Immature natural killer cell (primary cell): Measurements from ENCODE around the gene ASPDH. TPM values are rescaled to one million over a fixed set of nuclear protein-coding genes. Genes with fewer than 3 reads are reported as not detected.

ENCODE experiments used
- DNase-seq, 3 donors: peaks; one replicate each; pipeline ENCODE4 v3.0.0; 2022; ENCODE audit warnings: mixed read lengths in 1 of 3
- H3K27ac Mint-ChIP-seq, 6 donors: one replicate each; pipeline ENCODE4 v1.8.0; 2020; ENCODE audit warnings: mixed read lengths in 6 of 6, mild to moderate bottlenecking in 5 of 6, inconsistent platforms in 4 of 6, moderate library complexity in 3 of 6
- H3K27me3 Mint-ChIP-seq, 3 donors: one replicate each; pipeline ENCODE4 v1.8.0; 2020 to 2021; ENCODE audit warnings: low read depth in 3 of 3, mild to moderate bottlenecking in 3 of 3, mixed read lengths in 3 of 3, moderate library complexity in 3 of 3, inconsistent platforms in 1 of 3
- H3K36me3 Mint-ChIP-seq, 3 donors: one replicate each; pipeline ENCODE4 v1.8.0; 2020; ENCODE audit warnings: mixed read lengths in 3 of 3, inconsistent platforms in 2 of 3, mild to moderate bottlenecking in 2 of 3
- H3K4me1 Mint-ChIP-seq, 2 donors: one replicate each; pipeline ENCODE4 v1.8.0; 2020; ENCODE audit warnings: inconsistent platforms in 2 of 2, mild to moderate bottlenecking in 2 of 2, mixed read lengths in 2 of 2, moderate library complexity in 1 of 2
- H3K4me3 Mint-ChIP-seq, 5 donors: one replicate each; pipeline ENCODE4 v1.8.0; 2020; ENCODE audit warnings: mild to moderate bottlenecking in 5 of 5, mixed read lengths in 5 of 5, inconsistent platforms in 3 of 5, moderate library complexity in 3 of 5
- H3K9me3 Mint-ChIP-seq, 6 donors: one replicate each; pipeline ENCODE4 v1.8.0; 2020; ENCODE audit warnings: mild to moderate bottlenecking in 6 of 6, mixed read lengths in 6 of 6, inconsistent platforms in 4 of 6, moderate library complexity in 3 of 6
- polyA plus RNA-seq, 3 donors: library from polyadenylated mRNA; unstranded; fragments of 300-500 nt; fragmentation: Illumina TruSeq; gene quantifications; one replicate each; pipeline ENCODE4 v1.2.3, GENCODE V29; 2021

The ASPDH gene
- polyA plus RNA-seq, 3 donors from 2014 or later: not detected

- no peak for DNase-seq
- Mint-ChIP-seq H3K9me3 (no peaks in the 10 kb centered on the region), H3K27me3 (no peaks in the 10 kb centered on the region), H3K4me3 (no peak overlapping the region), H3K27ac (no peak overlapping the region), H3K36me3 (no peaks in the 10 kb centered on the region), H3K4me1 (no peaks in the 10 kb centered on the region)
Observed at GRCh38 chr19:50501568-50502475, 11.9 kb downstream of the ASPDH start.

GRCh38 chr19:50501186-50501567 is 12.5 kb downstream of the ASPDH start:
- Mint-ChIP-seq H3K27ac (no peak overlapping the region), H3K4me1 (no peaks in the 10 kb centered on the region), H3K27me3 (no peaks in the 10 kb centered on the region), H3K4me3 (no peak overlapping the region), H3K9me3 (no peaks in the 10 kb centered on the region), H3K36me3 (peaks cover 0 to 1% (median 0%) of the 10 kb centered on the region in 3 donors)
- no peak for DNase-seq

GRCh38 chr19:50500753-50501151 is 13.0 kb downstream of the ASPDH start:
- no peak overlapping the region for H3K27ac Mint-ChIP-seq

GRCh38 chr19:50500060-50500752 is 13.5 kb downstream of the ASPDH start:
- Mint-ChIP-seq H3K4me3 (no peak overlapping the region), H3K27ac (no peak overlapping the region), H3K36me3 (peaks cover 0 to 3% (median 0%) of the 10 kb centered on the region in 3 donors), H3K27me3 (no peaks in the 10 kb centered on the region), H3K4me1 (no peaks in the 10 kb centered on the region), H3K9me3 (no peaks in the 10 kb centered on the region)
- no peak for DNase-seq

More at GRCh38 chr19:50500753-50501151, 13.0 kb downstream of the ASPDH start:
- H3K27me3 Mint-ChIP-seq: no peaks in the 10 kb centered on the region
- no peak for DNase-seq
- H3K9me3 Mint-ChIP-seq: no peaks in the 10 kb centered on the region
- peaks cover 0 to 3% (median 0%) of the 10 kb centered on the region in 3 donors for H3K36me3 Mint-ChIP-seq
- H3K4me1 Mint-ChIP-seq: no peaks in the 10 kb centered on the region
- H3K4me3 Mint-ChIP-seq: no peak overlapping the region

- Mint-ChIP-seq H3K4me3 (no peak overlapping the region), H3K27ac (no peak overlapping the region), H3K4me1 (no peaks in the 10 kb centered on the region), H3K9me3 (peaks cover 0 to 1% (median 0%) of the 10 kb centered on the region in 6 donors), H3K27me3 (peaks cover 0 to 3% (median 0%) of the 10 kb centered on the region in 3 donors), H3K36me3 (peaks cover 0 to 3% (median 0%) of the 10 kb centered on the region in 3 donors)
- DNase-seq: no peak
Observed at GRCh38 chr19:50498219-50499056, 15.3 kb downstream of the ASPDH start.

- no peak overlapping the region for H3K4me3 Mint-ChIP-seq
- peaks cover 0 to 3% (median 3%) of the 10 kb centered on the region in 3 donors for H3K27me3 Mint-ChIP-seq
- H3K4me1 Mint-ChIP-seq: peaks cover under 1 to 4% of the 10 kb centered on the region in 2 donors
- H3K9me3 Mint-ChIP-seq: peaks cover 0 to 1% (median 0%) of the 10 kb centered on the region in 6 donors
- peaks cover 0 to 3% (median 0%) of the 10 kb centered on the region in 3 donors for H3K36me3 Mint-ChIP-seq
- H3K27ac Mint-ChIP-seq: no peak overlapping the region
- DNase-seq: no peak
Observed at GRCh38 chr19:50497022-50497405, 16.7 kb downstream of the ASPDH start.

GRCh38 chr19:50496189-50497021 is 17.3 kb downstream of the ASPDH start:
- H3K4me1 Mint-ChIP-seq: peaks cover 7 to 10% of the 10 kb centered on the region in 2 donors
- no peak for DNase-seq
- no peak overlapping the region for H3K27ac Mint-ChIP-seq
- H3K4me3 Mint-ChIP-seq: no peak overlapping the region
- peaks cover 0 to 4% (median 3%) of the 10 kb centered on the region in 3 donors for H3K36me3 Mint-ChIP-seq
- H3K27me3 Mint-ChIP-seq: peaks cover 0 to 3% (median 3%) of the 10 kb centered on the region in 3 donors
- H3K9me3 Mint-ChIP-seq: peaks cover 0 to 1% (median 0%) of the 10 kb centered on the region in 6 donors

- H3K27ac Mint-ChIP-seq: no peak overlapping the region
- H3K4me1 Mint-ChIP-seq: peaks cover 12 to 14% of the 10 kb centered on the region in 2 donors
- H3K36me3 Mint-ChIP-seq: peaks cover 0 to 4% (median 3%) of the 10 kb centered on the region in 3 donors
- H3K27me3 Mint-ChIP-seq: peaks cover 3 to 6% (median 3%) of the 10 kb centered on the region in 3 donors
- H3K4me3 Mint-ChIP-seq: no peak overlapping the region
- DNase-seq: no peak
- H3K9me3 Mint-ChIP-seq: peaks cover 0 to 1% (median 0%) of the 10 kb centered on the region in 6 donors
Observed at GRCh38 chr19:50495020-50495531, 18.6 kb downstream of the ASPDH start.

- no peak for DNase-seq
- H3K4me1 Mint-ChIP-seq: peaks cover 12 to 14% of the 10 kb centered on the region in 2 donors
- H3K27ac Mint-ChIP-seq: no peak overlapping the region
- peaks cover 0 to 4% (median 3%) of the 10 kb centered on the region in 3 donors for H3K36me3 Mint-ChIP-seq
- peaks cover 0 to 1% (median 0%) of the 10 kb centered on the region in 6 donors for H3K9me3 Mint-ChIP-seq
- peaks cover 3 to 9% (median 3%) of the 10 kb centered on the region in 3 donors for H3K27me3 Mint-ChIP-seq
- H3K4me3 Mint-ChIP-seq: no peak overlapping the region
Observed at GRCh38 chr19:50494186-50495019, 19.3 kb downstream of the ASPDH start.

GRCh38 chr19:50493171-50493570 is 20.5 kb downstream of the ASPDH start:
- Mint-ChIP-seq H3K4me1 (peaks cover 13 to 14% of the 10 kb centered on the region in 2 donors), H3K36me3 (peaks cover 3 to 8% (median 5%) of the 10 kb centered on the region in 3 donors), H3K9me3 (peaks cover 0 to 1% (median 0%) of the 10 kb centered on the region in 6 donors), H3K27me3 (peaks cover 3 to 9% (median 3%) of the 10 kb centered on the region in 3 donors), H3K27ac (no peak overlapping the region), H3K4me3 (no peak overlapping the region)
- DNase-seq: no peak

GRCh38 chr19:50492303-50493052 is 21.2 kb downstream of the ASPDH start:
- DNase-seq: no peak
- Mint-ChIP-seq H3K27me3 (peaks cover 3 to 9% (median 3%) of the 10 kb centered on the region in 3 donors), H3K4me3 (peak overlapping the region in 1 of 5 donors; percentile 25), H3K4me1 (peaks cover 13 to 14% of the 10 kb centered on the region in 2 donors), H3K27ac (peak overlapping the region in 2 of 6 donors; percentile 17 to 26), H3K9me3 (peaks cover 0 to 1% (median 0%) of the 10 kb centered on the region in 6 donors), H3K36me3 (peaks cover 3 to 8% (median 5%) of the 10 kb centered on the region in 3 donors)
